Keratinocyte (primary cell): Measurements from ENCODE around the gene CIB4. TPM values are rescaled to one million over a fixed set of nuclear protein-coding genes. Genes with fewer than 3 reads are reported as not detected.

ENCODE experiments used
- DNase-seq: peaks from one replicate; pipeline ENCODE4 v3.0.0-alpha.2; 2011; ENCODE audit warnings: low read depth, missing footprints, low spot score
- FAIRE-seq: peaks from 2 replicates; lab custom pipeline; 2011; peaks lifted over from hg19 to GRCh38; lab: Jason Lieb, UNC
- H2AFZ ChIP-seq: 2 replicates; pipeline ENCODE4 v1.6.0; 2012; ENCODE audit warnings: low read length, control low read depth, inconsistent platforms; ENCODE audit not compliant: control insufficient read depth
- H3K27ac ChIP-seq: 2 replicates; pipeline ENCODE4 v1.5.1; 2011; ENCODE audit warnings: low read length; ENCODE audit not compliant: control insufficient read depth, insufficient read depth
- H3K27me3 ChIP-seq: 3 replicates; pipeline ENCODE4 v1.6.0; 2011; ENCODE audit warnings: low read length; ENCODE audit not compliant: control insufficient read depth, insufficient read depth; ENCODE audit errors: extremely low read depth
- H3K36me3 ChIP-seq, 2 experiments: 2 replicates in 1 of 2; 3 replicates in 1 of 2; pipeline ENCODE4 v1.5.1; 2011; ENCODE audit warnings: low read length in 2 of 2, mild to moderate bottlenecking in 1 of 2; ENCODE audit not compliant: control insufficient read depth in 2 of 2, insufficient read depth in 2 of 2; ENCODE audit errors: extremely low read depth in 1 of 2
- H3K4me1 ChIP-seq: 3 replicates; pipeline ENCODE4 v1.5.1; 2011; ENCODE audit warnings: low read length; ENCODE audit not compliant: control insufficient read depth, insufficient read depth; ENCODE audit errors: extremely low read depth
- H3K4me2 ChIP-seq: 3 replicates; pipeline ENCODE4 v1.6.0; 2011; ENCODE audit warnings: low read depth, low read length; ENCODE audit not compliant: control insufficient read depth, insufficient read depth; ENCODE audit errors: extremely low read depth
- H3K4me3 ChIP-seq, 3 experiments: fragments of 200-600 bp in 1 of 3; sonication (generic) in 1 of 3; 2 replicates in 2 of 3; 3 replicates in 1 of 3; pipeline ENCODE4 v1.5.1; 2011 to 2016; ENCODE audit warnings: low read length in 3 of 3, mild to moderate bottlenecking in 3 of 3, control low read depth in 2 of 3, inconsistent platforms in 1 of 3, low read depth in 1 of 3, mixed read lengths in 1 of 3, mixed run types in 1 of 3, moderate library complexity in 1 of 3; ENCODE audit not compliant: control insufficient read depth in 2 of 3, insufficient read depth in 2 of 3; ENCODE audit errors: extremely low read depth in 1 of 3
- H3K79me2 ChIP-seq: 2 replicates; pipeline ENCODE4 v1.6.0; 2012; ENCODE audit warnings: low read length; ENCODE audit not compliant: control insufficient read depth, insufficient read depth
- H3K9ac ChIP-seq: 3 replicates; pipeline ENCODE4 v1.6.0; 2011; ENCODE audit warnings: low read length; ENCODE audit not compliant: control insufficient read depth, insufficient read depth; ENCODE audit errors: extremely low read depth
- H3K9me1 ChIP-seq: 3 replicates; pipeline ENCODE4 v1.6.0; 2011; ENCODE audit warnings: low read length; ENCODE audit not compliant: control insufficient read depth, insufficient read depth; ENCODE audit errors: extremely low read depth
- H3K9me3 ChIP-seq: 2 replicates; pipeline ENCODE4 v1.5.1; 2012; ENCODE audit warnings: low read depth, low read length; ENCODE audit not compliant: control insufficient read depth
- H4K20me1 ChIP-seq: 3 replicates; pipeline ENCODE4 v1.6.0; 2011; ENCODE audit warnings: low read length; ENCODE audit not compliant: control insufficient read depth, insufficient read depth; ENCODE audit errors: extremely low read depth
- EZH2 ChIP-seq: IDR thresholded peaks from one replicate; pipeline ENCODE4 v1.6.1; 2012; ENCODE audit warnings: inconsistent platforms, mild to moderate bottlenecking, low read length, moderate library complexity
- dilution Hi-C: fragments of 300-500 bp; cut with MboI; formaldehyde crosslinking; loops from one replicate; pipeline ENCODE4 v1.7.0; 2020; ENCODE audit warnings: low sequenced_read_pairs; ENCODE audit not compliant: extremely low pct_ligation_motif_present
- polyA plus RNA-seq, 5 experiments: library from polyadenylated mRNA; depleted of rRNA in 3 of 5; stranded (reverse) in 3 of 5; stranded (forward) in 1 of 5; unstranded in 1 of 5; fragments of >200 nt; gene quantifications; 1 replicate in 1 of 5; 2 replicates in 3 of 5; 3 replicates in 1 of 5; pipeline versions ENCODE4 v1.2.1 to v1.2.3, GENCODE V29; 2011 to 2012; ENCODE audit warnings: missing spikeins in 2 of 5, low read depth in 1 of 5, low replicate concordance in 1 of 5
- TF ChIP-seq, protein P1 (sequence below), 3 experiments: IDR thresholded peaks in 1 of 3; conservative IDR thresholded peaks in 1 of 3; optimal IDR thresholded peaks in 1 of 3; 2 replicates in 2 of 3; 3 replicates in 1 of 3; pipeline versions ENCODE3 to v1.5.1; 2011; ENCODE audit warnings: low read length in 3 of 3, mild to moderate bottlenecking in 3 of 3, moderate library complexity in 2 of 3, control low read depth in 1 of 3, inconsistent platforms in 1 of 3; ENCODE audit not compliant: insufficient read depth in 2 of 3; ENCODE audit errors: extremely low read depth in 1 of 3

CIB4 gene
- polyA plus RNA-seq, 1 donor (not counting 4 experiments of a cell fraction or from before 2014, with no cell fraction given): not detected

GRCh38 chr2:26645762-26646161, 4.6 kb upstream of the CIB4 start:
- TF ChIP-seq EZH2: no peak
- TF ChIP-seq, protein P1, sequence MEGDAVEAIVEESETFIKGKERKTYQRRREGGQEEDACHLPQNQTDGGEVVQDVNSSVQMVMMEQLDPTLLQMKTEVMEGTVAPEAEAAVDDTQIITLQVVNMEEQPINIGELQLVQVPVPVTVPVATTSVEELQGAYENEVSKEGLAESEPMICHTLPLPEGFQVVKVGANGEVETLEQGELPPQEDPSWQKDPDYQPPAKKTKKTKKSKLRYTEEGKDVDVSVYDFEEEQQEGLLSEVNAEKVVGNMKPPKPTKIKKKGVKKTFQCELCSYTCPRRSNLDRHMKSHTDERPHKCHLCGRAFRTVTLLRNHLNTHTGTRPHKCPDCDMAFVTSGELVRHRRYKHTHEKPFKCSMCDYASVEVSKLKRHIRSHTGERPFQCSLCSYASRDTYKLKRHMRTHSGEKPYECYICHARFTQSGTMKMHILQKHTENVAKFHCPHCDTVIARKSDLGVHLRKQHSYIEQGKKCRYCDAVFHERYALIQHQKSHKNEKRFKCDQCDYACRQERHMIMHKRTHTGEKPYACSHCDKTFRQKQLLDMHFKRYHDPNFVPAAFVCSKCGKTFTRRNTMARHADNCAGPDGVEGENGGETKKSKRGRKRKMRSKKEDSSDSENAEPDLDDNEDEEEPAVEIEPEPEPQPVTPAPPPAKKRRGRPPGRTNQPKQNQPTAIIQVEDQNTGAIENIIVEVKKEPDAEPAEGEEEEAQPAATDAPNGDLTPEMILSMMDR (optimal IDR thresholded peaks at IDR 0.05 in 1 of 3, IDR thresholded peaks at IDR 0.05 in 1 of 3, conservative IDR thresholded peaks at IDR 0.05 in 1 of 3; ENCODE audit: extremely low read depth in 1 of 3, insufficient read depth in 2 of 3, low read length in 3 of 3): no peak
- H3K27me3 ChIP-seq: peaks cover 14% of the 10 kb centered on the region
- no peaks in the 10 kb centered on the region for H4K20me1 ChIP-seq
- H2AFZ ChIP-seq: no peak overlapping the region
- no peaks in the 10 kb centered on the region for H3K79me2 ChIP-seq
- no peaks in the 10 kb centered on the region for H3K9me1 ChIP-seq
- H3K9me3 ChIP-seq: no peaks in the 10 kb centered on the region
- H3K4me3 ChIP-seq: no peak overlapping the region
- H3K4me2 ChIP-seq: no peak overlapping the region
- FAIRE-seq (no peak), DNase-seq (no peak)
- H3K36me3 ChIP-seq: no peaks in the 10 kb centered on the region
- no peak overlapping the region for H3K9ac ChIP-seq
- dilution Hi-C loops: no loop called here
- H3K4me1 ChIP-seq: no peaks in the 10 kb centered on the region
- H3K27ac ChIP-seq: no peak overlapping the region

- TF ChIP-seq, protein P1 (optimal IDR thresholded peaks at IDR 0.05 in 1 of 3, IDR thresholded peaks at IDR 0.05 in 1 of 3, conservative IDR thresholded peaks at IDR 0.05 in 1 of 3; ENCODE audit: extremely low read depth in 1 of 3, insufficient read depth in 2 of 3, low read length in 3 of 3): no peak
- TF ChIP-seq EZH2: no peak
- dilution Hi-C loops: no loop called here
- no peak overlapping the region for H3K9ac ChIP-seq
- no peak overlapping the region for H3K27ac ChIP-seq
- H3K4me3 ChIP-seq: no peak overlapping the region
- H3K9me1 ChIP-seq: no peaks in the 10 kb centered on the region
- H3K27me3 ChIP-seq: peaks cover 7% of the 10 kb centered on the region
- H3K4me1 ChIP-seq: no peaks in the 10 kb centered on the region
- no peak for FAIRE-seq
- no peaks in the 10 kb centered on the region for H3K79me2 ChIP-seq
- no peak overlapping the region for H2AFZ ChIP-seq
- H3K9me3 ChIP-seq: no peaks in the 10 kb centered on the region
- no peaks in the 10 kb centered on the region for H4K20me1 ChIP-seq
- H3K36me3 ChIP-seq: no peaks in the 10 kb centered on the region
- H3K4me2 ChIP-seq: no peak overlapping the region
- DNase-seq: no peak
These were observed 3.1 kb upstream of the CIB4 start for GRCh38 chr2:26644188-26644835.
